HG03457 (cell line): Measurements from ENCODE around the gene NR1D1.
A peak's percentile ranks its signal among the peaks of the same experiment; 100 is the strongest.

Experiments
- ATAC-seq: cut with Tn5 transposase; IDR thresholded peaks from one replicate; pipeline ENCODE4 v1.9.1; 2021; ENCODE audit warnings: moderate number of reproducible peaks; ENCODE audit not compliant: unreplicated experiment

The NR1D1 gene

GRCh38 chr17:40111221-40112128 lies 11.1 kb upstream of the NR1D1 start:
- no peak for ATAC-seq

- no peak for ATAC-seq
Measured at GRCh38 chr17:40110026-40110845, 9.8 kb upstream of the NR1D1 start.

GRCh38 chr17:40108970-40109824 lies 8.8 kb upstream of the NR1D1 start:
- ATAC-seq = no peak

- no peak for ATAC-seq
Measured at GRCh38 chr17:40107522-40108174, 7.3 kb upstream of the NR1D1 start.

- ATAC-seq = no peak
Measured at GRCh38 chr17:40106760-40107521, 6.6 kb upstream of the NR1D1 start.

- ATAC-seq = no peak
Measured at GRCh38 chr17:40105861-40106759, 5.7 kb upstream of the NR1D1 start.

GRCh38 chr17:40104594-40105486 lies 4.5 kb upstream of the NR1D1 start:
- no peak for ATAC-seq

- no peak for ATAC-seq
Measured at GRCh38 chr17:40103688-40104087, 3.3 kb upstream of the NR1D1 start.

- ATAC-seq = no peak
Measured at GRCh38 chr17:40103071-40103661, 2.8 kb upstream of the NR1D1 start.

- ATAC-seq = no peak
Measured at GRCh38 chr17:40101367-40102210, 1.2 kb upstream of the NR1D1 start.

- no peak for ATAC-seq
Measured at GRCh38 chr17:40100669-40101366, 429 bp upstream of the NR1D1 start.

- no peak for ATAC-seq
Measured at GRCh38 chr17:40099619-40100418, 570 bp downstream of the NR1D1 start.

GRCh38 chr17:40098846-40099618 lies 1.4 kb downstream of the NR1D1 start:
- peak; percentile 32 for ATAC-seq
